ENCODE results near the gene ANKH. TPM values are rescaled to one million over a fixed set of nuclear protein-coding genes. Genes with fewer than 3 reads are reported as not detected.

ANKH gene
- polyA plus RNA-seq, 2 of the 4 experiments (the other 2 are of a cell fraction) = 11.7 to 17.3 TPM

DNA sequence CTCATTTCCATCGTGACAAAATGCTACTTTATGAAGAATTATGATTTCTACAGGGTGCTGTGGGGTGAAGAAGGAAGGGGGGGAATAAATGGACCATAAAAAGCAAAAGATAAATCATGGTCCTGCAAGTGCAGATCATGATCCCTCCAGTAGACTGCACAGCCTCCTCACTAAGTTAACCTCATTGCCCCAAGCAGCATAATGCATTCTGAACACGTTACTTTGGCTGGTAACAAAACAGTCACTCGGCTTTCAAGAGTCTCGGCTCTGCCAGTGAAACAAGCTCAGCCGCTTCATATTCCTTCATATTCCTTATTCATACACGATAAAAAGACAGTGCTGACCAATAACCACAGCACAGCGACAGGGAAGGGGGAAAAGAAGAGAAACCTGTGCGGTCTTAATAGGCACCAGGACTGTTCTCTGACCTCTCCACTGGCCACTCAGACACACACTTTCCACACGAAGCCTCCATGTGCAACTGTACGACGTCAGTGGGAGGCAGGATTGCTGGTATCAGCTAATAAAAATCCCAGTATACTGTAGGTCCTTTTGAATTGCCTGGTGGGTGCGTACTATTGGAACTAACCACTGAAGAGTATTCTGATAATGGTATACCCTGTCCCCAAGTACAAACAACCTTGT lies 60.5 kb downstream of the ANKH start (continued):
- TF ChIP-seq PHF8 (IDR thresholded peaks at IDR 0.05; ENCODE audit: borderline replicate concordance, low read depth) (no peak), CEBPB (IDR thresholded peaks at IDR 0.05) (no peak), ZFP36 (IDR thresholded peaks at IDR 0.05; ENCODE audit: borderline replicate concordance, partially characterized antibody) (no peak), EP300 (IDR thresholded peaks at IDR 0.05) (no peak)

- H3K27ac ChIP-seq = peak overlapping the region in 1 of 2 experiments; percentile 77; a peak in 3 of 6 replicates
- WGBS (ENCODE audit: missing lambda C conversion rate) = 90% methylated on average over 6 of the region's 6 CpGs
- CTCF ChIA-PET = interaction anchor here (1.4 kb wide), 1 partner anchor 193 kb away, joined by 4 read pairs; no protein-coding TSS in a partner anchor
- FAIRE-seq (no peak), ATAC-seq (no peak), DNase-seq (ENCODE audit: low read depth in 1 of 2, low spot score in 1 of 2) (no peak)
- H3K4me2 ChIP-seq = peak overlapping the region; percentile 33; the same call in 2 of the 3 replicates
- no peak for TF ChIP-seq TP53 (CRISPR knock-in tag; IDR thresholded peaks at IDR 0.05)
- no peak for TF ChIP-seq NR3C1 (IDR thresholded peaks at IDR 0.05)
- no peak for TF ChIP-seq RCOR1 (IDR thresholded peaks at IDR 0.05; ENCODE audit: low read depth, low read length)
- no peak for TF ChIP-seq FOXS1 (CRISPR knock-in tag; IDR thresholded peaks at IDR 0.05)
- TF ChIP-seq TFCP2L1 (CRISPR knock-in tag; IDR thresholded peaks at IDR 0.05) = no peak
- no peak for TF ChIP-seq CHD4 (IDR thresholded peaks at IDR 0.05; ENCODE audit: borderline replicate concordance)
- no peak for TF ChIP-seq SREBF2 (IDR thresholded peaks at IDR 0.05)
- TF ChIP-seq ZNF302 (CRISPR knock-in tag; IDR thresholded peaks at IDR 0.05) = no peak
- no peak for TF ChIP-seq EHF (CRISPR knock-in tag; IDR thresholded peaks at IDR 0.05)
- no peak for TF ChIP-seq JUN (IDR thresholded peaks at IDR 0.05)
- TF ChIP-seq HOXA7 (CRISPR knock-in tag; IDR thresholded peaks at IDR 0.05) = no peak
- H3K9me3 ChIP-seq = no peaks in the 10 kb centered on the region
- H3K4me1 ChIP-seq = peaks cover 19% of the 10 kb centered on the region
- no peak overlapping the region for H3K4me3 ChIP-seq
- POLR2A ChIA-PET = no interaction called here
These were observed 61.3 kb downstream of the ANKH start for GRCh38 chr5:14810282-14810681.

DNA sequence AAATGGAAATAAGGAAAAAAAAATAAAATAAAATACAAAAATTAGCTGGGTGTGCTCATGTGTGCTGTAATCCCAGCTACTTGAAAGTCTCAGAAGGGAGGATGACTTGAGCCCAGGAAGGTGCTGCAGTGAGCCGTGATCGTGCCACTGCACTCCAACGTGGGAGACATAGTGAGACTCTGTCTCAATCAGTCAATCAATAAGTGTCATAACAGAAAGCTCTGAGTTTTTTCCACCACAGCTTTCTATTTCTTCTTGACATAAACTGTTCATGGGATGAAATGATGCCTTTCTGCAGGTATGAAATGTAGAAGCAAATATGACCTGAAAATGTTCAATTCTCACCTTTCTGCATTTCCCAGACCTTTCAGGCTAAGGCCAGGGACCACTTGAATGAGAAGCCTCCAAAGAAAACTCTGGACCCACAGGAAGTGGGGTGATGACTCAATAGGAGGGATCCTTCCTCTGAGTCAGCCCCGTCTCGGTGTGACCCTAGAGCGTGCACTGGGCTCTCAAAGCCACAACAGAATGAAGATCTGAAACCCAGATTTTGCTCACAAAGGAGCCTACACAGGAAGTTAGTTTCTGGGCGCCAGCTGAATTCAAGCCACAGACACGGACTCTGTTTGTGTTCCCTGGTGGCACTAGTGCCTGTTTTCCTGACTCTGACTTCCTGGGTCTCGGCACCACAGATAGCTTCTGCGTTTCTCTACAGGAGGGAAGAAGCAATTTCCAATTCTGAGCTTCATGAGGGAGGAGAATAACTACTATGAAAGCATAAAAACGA lies 62.0 kb downstream of the ANKH start:
- Histone ChIP-seq H3K27ac (peak overlapping the region in 1 of 2 experiments; percentile 77; a peak in 3 of 6 replicates), H3K9me3 (no peaks in the 10 kb centered on the region), H3K4me1 (peaks cover 19% of the 10 kb centered on the region), H3K4me2 (peak overlapping the region; percentile 33), H3K4me3 (no peak overlapping the region)
- CTCF ChIA-PET = interaction anchor here (1.2 to 1.4 kb wide), 2 partner anchors 63 to 194 kb away, joined by 4 read pairs; no protein-coding TSS in a partner anchor
- ATAC-seq (peak; percentile 84 to 85), DNase-seq (ENCODE audit: low read depth in 1 of 2, low spot score in 1 of 2) (peak; percentile 17 to 37), FAIRE-seq (no peak)
- 55% methylated on average over 11 of the region's 11 CpGs for WGBS (ENCODE audit: missing lambda C conversion rate)
- POLR2A ChIA-PET = no interaction called here
- TF ChIP-seq E2F6 (IDR thresholded peaks at IDR 0.05; ENCODE audit: borderline replicate concordance, low read depth) = peak; percentile 33; the same call in 1 of the 2 replicates
- no peak for TF ChIP-seq POLR2A (IDR thresholded peaks at IDR 0.05; ENCODE audit: low read length)
- TF ChIP-seq FOSL2 (IDR thresholded peaks at IDR 0.05) = peak; percentile 20; the same call in 1 of the 2 replicates
- TF ChIP-seq FOSL2 (CRISPR knock-in tag; IDR thresholded peaks at IDR 0.05) = peak; percentile 24; the same call in 1 of the 2 replicates

DNA sequence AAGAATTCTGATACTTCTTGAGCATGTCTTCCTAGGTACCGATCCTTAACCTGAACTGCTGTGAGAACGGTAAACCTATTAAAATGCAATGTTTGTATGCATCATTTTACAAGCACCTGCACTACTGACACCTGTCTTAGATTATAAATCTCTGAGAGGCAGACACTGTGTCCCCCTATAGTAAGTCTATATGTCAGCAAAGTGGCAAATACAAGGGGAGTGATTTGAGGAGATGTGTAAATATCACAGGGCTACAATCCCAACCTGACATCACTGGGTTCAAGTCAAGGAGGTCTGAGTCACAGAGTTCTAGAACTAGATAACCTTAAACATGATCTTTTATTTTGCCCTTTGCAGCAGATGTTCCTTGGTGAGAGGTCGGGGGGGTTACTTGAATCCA lies 64.1 kb downstream of the ANKH start:
- FAIRE-seq (no peak), ATAC-seq (no peak), DNase-seq (ENCODE audit: low read depth in 1 of 2, low spot score in 1 of 2) (no peak)
- ChIA-PET POLR2A (no interaction called here), CTCF (interaction anchor here (1.1 to 1.4 kb wide), 2 partner anchors 27 to 196 kb away, joined by 3 read pairs; no protein-coding TSS in a partner anchor)
- Histone ChIP-seq H3K4me3 (no peak overlapping the region), H3K4me1 (peaks cover 19% of the 10 kb centered on the region), H3K9me3 (no peaks in the 10 kb centered on the region), H3K27ac (no peak overlapping the region), H3K4me2 (no peak overlapping the region)
- WGBS (ENCODE audit: missing lambda C conversion rate) = 84% methylated on average over 3 of the region's 3 CpGs
- TF ChIP-seq POLR2A (IDR thresholded peaks at IDR 0.05; ENCODE audit: low read length) (no peak), ZC3H11A (IDR thresholded peaks at IDR 0.05) (no peak), E2F6 (IDR thresholded peaks at IDR 0.05; ENCODE audit: borderline replicate concordance, low read depth) (no peak), FOSB (CRISPR knock-in tag; IDR thresholded peaks at IDR 0.05) (no peak), EP300 (IDR thresholded peaks at IDR 0.05) (no peak), SMC3 (IDR thresholded peaks at IDR 0.05) (no peak), GATA3 (IDR thresholded peaks at IDR 0.05; ENCODE audit: borderline replicate concordance) (no peak), TFCP2L1 (CRISPR knock-in tag; IDR thresholded peaks at IDR 0.05) (no peak), CBX8 (IDR thresholded peaks at IDR 0.05) (no peak), FOXS1 (CRISPR knock-in tag; IDR thresholded peaks at IDR 0.05) (no peak), MAZ (IDR thresholded peaks at IDR 0.05; ENCODE audit: borderline replicate concordance, low read depth, low read length) (no peak), PHF8 (IDR thresholded peaks at IDR 0.05; ENCODE audit: borderline replicate concordance, low read depth) (no peak), POLR2AphosphoS2 (conservative IDR thresholded peaks at IDR 0.05; ENCODE audit: low read length) (no peak), TP53 (CRISPR knock-in tag; IDR thresholded peaks at IDR 0.05) (no peak), JUNB (IDR thresholded peaks at IDR 0.05) (no peak), RCOR1 (IDR thresholded peaks at IDR 0.05; ENCODE audit: low read depth, low read length) (no peak), ZNF302 (CRISPR knock-in tag; IDR thresholded peaks at IDR 0.05) (no peak), HEYL (CRISPR knock-in tag; IDR thresholded peaks at IDR 0.05) (no peak), CTCF (IDR thresholded peaks at IDR 0.05) (no peak), RARB (CRISPR knock-in tag; IDR thresholded peaks at IDR 0.05) (no peak)
